Posterior cingulate gyrus (tissue), 11 donors: ENCODE measurements around the gene SPINK7.

Source experiments
- DNase-seq, 10 donors: peaks; one replicate each; pipeline versions ENCODE4 v3.0.0 to v3.0.0-alpha.2; 2020 to 2021; ENCODE audit warnings: mixed read lengths in 3 of 10
- intact Hi-C: fragments of 100-400 bp; cut with DNase I; formaldehyde crosslinking; loops from one replicate; pipeline ENCODE4 v1.15.1; 2023

SPINK7 gene

DNA sequence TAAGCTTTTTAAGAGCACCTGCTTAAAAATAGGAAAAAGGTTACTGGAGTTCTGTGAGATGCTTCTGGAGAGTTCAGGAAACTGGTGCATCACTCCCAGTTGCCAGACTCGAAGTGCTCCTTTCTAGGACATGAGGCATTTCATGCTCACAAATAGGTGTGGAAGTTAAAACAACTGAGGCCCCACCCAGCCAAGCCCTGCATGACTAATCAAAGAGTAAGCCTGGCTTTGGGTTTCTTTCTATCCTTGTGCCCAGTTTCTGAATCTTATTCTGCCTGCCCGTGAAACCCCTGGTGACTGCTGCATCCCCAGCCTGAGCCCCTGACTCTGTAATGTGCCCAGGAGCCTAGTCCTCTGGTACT, 30.8 kb downstream of the SPINK7 start:
- intact Hi-C loops = no loop called here
- DNase-seq = no peak

DNA sequence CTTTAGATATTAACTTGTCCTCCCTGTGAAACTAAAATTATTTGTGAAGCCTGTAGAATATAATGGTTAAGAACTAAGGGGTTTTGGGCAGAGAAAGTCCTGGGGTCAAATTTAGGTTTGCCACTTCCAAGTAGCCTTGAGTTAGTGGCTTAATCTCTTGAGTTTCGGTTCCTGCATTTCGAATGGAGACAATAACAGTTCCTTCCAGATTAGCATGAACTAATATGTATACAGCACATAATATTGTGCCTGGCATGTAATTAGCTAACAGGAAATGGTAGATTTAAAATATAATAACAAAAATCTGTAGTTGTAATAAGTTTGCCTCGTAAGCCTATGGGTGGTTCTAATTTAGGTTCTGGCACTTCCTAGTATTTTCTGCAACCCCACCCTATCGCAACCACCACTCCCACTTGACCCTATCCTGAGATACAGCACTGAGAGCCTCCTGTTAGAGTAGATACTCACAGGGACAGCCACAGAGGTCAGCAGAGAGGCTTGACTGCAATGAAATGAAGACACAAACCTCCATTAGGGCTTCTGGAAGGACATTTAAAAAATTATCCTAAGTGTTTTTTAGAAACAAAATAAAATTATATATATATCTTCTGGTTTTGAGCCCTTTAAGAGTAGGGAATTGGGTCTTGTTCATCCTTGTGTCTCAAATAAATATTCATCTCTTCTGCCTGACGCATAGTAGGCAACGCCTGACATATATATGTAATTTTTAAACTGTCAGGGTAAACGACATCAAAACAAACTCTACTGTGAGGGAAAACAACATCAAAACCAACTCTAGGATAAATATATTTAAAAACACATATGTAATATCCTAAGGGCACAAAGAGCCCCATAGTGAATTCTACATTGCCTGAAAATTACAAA, 31.6 kb downstream of the SPINK7 start:
- no peak for DNase-seq
- intact Hi-C loops = no loop called here

DNA sequence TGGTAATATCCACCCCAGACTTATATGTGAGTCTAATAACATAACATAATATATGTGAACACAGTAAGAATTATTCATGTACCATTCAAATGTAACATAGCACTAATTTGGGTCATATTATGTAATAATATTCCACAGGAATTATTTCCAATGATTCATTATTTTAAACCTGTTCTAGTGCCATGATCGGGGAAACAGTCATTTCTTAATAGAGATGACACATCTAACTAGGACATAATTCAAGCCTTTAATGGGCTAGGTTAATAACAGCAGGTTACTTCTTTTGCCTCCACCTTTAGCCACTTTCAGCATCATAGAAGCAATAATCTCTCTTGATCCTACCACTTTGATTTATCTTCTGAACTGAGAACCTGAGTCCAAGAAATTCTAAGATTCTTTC, 35.5 kb downstream of the SPINK7 start:
- DNase-seq = no peak
- intact Hi-C loops = no loop called here

DNA sequence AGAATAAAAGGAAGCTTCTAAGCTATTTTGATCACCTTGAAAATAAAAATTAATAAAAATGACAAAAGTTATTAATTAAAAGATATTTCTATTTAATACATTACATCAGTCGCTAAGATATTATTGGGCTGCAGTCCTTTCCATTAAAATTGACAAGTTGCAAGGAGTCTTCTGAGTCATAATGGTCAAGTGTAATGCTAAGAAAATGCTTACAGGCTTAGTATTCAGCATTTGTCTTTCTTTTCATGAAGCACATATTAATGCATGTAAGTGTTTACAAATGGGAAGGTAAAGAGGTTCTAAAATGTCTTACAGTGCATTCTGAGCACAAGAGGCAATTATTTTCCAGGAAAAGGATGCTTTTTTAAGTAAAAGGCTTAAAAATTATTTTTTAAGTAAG, 40.5 kb downstream of the SPINK7 start:
- intact Hi-C loops = no loop called here
- no peak for DNase-seq

DNA sequence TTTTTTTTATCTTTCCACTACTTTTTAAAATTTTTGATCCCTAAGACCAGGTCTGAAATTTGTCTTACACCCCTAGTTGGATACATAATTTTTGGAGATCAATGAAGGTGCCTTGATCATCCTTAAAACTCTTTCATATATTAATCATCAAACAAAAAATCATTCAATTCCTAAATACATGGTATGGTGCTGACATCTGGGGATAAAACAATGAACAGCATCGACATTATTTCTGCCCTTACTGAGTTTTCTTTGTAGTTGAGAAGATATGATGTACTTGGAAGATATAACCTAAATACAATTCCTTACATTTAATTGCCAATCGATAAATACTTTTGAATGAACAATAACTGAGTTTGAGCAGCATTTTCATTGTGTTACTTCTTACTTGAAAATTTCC, 41.4 kb downstream of the SPINK7 start:
- DNase-seq = no peak
- intact Hi-C loops = no loop called here

DNA sequence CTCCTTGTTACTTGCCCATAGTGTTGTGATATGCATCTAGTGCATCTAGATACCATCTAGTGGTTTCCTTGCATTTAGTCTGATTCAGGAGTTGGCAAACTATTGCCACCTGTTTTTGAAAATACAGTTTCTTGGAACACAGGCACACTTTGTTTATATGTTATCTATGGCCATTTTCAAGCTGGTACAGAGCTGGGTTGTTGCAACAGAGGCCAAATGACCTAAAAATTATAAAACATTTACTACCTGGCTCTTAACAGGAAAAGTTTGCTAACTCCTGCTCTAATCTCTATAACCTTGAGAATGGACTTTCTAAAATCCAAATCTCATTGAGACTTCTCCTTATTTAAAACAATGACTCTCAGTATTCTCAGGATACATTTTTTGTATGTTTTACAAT, 52.1 kb downstream of the SPINK7 start:
- intact Hi-C loops = no loop called here
- no peak for DNase-seq
